HG03095 (cell line): ENCODE measurements around the gene RXRG.
"Not testable (repeated sequence)": the region's sequence is repeated elsewhere in the genome, so short reads cannot be mapped to it uniquely, and the experiment has no call there.

ENCODE experiments used
- ATAC-seq: cut with Tn5 transposase; IDR thresholded peaks from one replicate; pipeline ENCODE4 v1.9.1; 2021; ENCODE audit warnings: moderate library complexity; ENCODE audit not compliant: unreplicated experiment

RXRG gene

DNA sequence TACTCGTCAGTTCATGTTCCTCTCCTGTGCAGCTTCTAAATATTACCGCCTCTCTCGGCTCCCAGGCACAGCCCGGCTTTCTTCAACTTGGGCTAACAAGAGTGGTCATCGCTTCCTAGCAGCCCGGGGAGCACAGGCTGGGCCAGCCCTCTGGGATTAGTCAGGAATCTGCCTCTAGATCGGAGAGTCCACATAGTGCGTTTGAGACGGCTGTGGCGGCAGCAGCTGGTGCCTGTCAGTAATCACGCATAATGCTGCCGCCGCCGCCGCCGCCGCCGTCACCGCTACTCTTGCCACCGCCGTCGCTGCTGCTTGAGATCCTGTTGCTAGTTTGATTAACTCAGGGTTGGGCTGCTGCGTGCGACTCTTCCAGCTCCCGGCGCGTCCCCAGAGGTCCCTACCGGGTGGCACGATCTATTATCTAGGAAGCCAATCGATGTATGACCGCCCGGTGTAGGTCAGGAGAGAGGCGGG is at the start of gene RXRG:
Gene RXRG, minus strand, starts transcription at position 230 of the 474 bp plus-strand sequence. CDS start 233 bp downstream, outside the sequence.
- ATAC-seq, result no peak

DNA sequence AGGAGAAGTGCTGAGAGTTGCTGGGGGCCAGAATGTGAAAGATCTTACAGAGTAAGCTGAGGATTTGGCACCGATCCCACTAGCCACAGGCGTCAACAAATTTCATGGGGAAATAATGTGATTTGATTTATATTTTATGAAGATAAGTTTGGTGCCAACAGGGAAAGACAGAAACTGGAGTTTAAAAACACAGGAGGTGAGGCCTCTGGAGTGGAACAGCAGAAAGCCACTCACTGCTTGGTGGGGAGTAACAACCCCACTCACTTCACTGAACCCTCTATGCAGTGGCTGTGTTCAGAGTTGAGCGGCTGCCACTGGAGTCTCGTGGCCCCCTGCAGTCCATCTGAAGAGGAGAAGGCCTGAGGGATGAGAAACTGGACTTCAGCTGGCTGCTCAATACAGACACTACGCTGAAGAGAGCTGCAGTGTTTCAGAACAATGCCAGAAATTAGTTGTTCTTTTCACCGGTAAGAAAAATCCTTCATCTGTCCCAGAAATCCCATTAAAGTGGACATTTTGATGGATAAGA is 48.0 kb upstream of the RXRG start:
- no peak for ATAC-seq

DNA sequence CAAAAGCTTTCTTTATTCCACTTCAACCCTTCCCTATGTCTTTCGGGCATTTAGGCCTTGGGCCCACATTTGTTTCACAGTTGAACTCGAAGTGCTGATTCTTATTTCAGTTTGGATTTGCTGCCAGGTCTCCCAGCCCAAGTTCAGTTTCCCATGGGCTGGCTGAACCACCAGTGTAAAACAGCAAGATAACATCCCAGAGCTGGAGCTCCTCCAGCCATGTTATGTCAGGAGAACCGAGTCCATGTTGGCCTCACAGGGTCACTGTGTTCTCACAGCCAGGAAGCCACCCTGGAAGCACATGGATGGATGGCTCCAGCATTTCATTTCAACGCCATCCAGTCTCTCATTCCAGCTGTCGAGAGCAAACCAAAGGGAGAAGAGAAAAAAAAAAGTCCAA is 45.2 kb upstream of the RXRG start:
- ATAC-seq, result no peak

DNA sequence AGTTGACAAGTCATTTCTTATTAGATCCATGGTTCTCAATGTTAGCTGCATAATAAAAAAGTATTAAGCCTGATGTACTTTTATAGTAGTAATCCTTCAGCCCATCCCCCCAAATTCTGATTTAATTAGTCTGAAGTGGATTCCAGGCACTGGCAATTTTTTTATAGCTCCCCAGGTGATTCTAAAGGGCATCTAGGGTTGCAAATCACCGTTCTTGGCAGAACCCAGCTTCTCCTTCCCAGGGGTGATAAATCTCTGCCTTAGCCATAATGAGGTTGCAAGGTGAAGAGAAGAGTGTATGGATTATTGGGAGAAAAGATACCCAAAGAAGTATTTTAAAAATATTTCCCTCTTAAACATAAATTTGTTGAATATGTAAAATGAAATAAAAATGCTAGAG is 43.0 kb upstream of the RXRG start:
- ATAC-seq, result no peak

DNA sequence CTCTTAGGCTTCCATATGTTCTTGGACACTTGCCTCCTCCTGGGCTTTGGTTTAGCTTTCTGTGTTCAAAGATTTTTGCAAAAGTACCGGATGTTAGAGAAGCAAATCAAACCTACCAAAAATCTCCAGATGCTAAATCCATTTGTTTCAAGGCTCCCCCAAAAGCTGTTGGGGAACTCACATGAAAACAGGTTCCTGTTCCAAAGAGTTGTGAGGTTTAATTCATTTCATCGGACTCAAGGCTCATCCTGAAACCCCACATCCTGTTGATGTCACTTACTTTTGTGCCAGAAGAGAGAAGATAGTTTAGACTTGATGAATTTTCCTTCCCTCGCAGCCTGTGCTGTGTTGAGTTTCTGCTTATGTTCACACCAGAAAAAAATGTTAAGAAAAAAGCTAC is 41.7 kb upstream of the RXRG start:
- no peak for ATAC-seq

DNA sequence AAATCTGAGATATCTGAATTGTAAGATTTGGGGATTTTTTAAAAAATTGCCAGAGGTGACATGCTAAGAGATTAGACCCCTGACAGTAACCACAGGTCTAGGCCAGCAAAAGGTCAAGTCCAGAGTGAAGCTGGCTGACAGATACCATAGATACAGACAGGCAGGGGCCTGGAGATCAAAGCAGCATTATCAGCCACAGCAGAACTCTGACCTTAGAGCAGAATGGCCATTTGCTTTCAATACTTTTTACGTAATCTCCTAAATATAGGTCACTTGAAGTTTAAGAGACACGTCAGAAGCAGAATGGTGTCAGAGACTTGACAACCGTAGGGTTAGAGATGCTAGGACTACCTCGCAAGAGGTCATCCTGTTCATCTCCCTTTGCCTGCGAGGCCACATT is 40.8 kb upstream of the RXRG start:
- no peak for ATAC-seq

DNA sequence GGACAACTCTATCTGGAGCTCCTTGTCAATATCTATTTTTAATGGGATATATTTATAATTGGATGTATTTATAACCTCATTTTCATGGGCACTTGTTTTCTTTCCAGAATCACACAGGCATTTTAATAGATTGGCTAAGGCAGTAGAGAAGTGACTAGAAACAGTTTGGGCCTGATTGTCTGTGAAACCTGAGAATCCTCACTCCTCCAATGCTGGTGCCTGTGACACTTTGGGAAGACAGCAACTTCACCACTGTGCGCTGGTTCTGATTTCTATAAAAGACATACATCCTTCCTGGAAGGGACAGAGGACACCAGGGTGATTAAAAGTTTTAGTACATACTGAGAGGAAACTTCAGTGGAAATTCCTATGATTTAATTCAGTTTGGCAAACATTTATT is 39.6 kb upstream of the RXRG start:
- no peak for ATAC-seq

DNA sequence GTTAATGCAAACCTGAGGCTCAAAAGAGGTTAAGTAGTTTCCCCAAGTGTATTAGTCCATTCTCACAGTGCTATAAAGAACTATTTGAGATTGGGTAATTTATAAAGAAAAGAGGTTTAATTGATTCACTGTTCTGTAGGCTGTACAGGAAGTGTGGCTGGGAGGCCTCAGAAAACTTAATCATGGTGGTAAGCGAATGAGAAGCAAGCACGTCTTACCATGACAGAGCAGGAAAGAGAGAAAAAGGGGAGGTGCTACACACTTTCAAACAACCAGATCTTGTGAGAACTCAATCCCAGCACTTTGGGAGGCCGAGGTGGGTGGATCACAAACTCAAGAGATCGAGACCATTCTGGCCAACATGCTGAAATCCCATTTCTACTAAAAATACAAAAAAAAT is 38.5 kb upstream of the RXRG start:
- no peak for ATAC-seq

DNA sequence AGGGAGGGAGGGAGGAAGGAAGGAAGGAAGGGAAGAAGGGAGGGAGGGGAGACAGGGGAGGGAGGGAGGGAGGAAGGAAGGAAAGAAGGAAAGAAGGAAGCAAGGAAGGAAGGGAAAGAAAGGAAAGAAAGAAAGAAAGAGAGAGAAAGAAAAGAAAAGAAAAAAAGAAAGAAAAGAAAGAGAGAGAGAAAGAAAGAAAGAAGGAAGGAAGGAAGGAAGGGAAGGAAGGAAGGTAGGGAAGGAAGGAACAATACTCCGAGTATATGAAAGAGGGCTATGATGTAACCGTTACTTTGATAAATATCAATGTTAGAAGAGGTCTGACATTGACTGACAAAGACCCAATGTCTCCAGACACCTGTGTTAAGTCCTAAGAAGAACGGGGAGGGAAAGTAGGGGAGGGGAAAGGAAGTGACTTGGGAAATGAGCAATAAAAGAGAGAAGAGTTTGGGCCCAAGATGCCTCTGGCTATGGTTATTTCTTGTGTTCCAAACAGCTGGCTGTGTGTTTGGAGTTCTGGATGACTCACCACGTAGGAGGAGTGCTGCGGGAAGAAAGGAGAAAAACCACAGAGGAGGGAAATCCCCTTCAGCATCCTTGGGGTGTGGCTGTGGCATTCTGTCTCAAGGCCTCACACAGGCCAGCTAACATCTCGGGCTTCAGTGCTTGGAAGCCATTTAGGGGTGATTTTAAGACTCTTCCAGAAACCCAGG is 37.0 kb upstream of the RXRG start:
- no peak for ATAC-seq

DNA sequence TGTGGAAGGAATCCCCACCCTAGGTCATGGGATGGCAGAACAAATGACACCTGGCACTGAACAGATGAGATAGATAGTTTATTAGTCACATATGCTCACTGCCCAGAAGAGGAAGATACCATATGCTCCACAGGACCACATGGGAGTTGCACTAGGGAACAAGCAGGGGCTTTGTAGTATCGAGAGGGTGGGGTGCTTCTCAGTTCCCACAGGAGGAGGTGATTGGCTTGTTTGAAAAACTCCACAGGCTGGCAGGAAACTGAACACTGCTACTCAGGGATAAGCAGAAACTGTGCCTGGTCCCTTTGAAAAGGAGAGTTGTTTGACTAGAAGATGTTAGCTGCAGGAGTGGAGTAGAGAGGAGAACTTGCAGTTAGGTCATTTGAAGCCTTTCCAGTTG is 31.9 kb upstream of the RXRG start:
- no peak for ATAC-seq

DNA sequence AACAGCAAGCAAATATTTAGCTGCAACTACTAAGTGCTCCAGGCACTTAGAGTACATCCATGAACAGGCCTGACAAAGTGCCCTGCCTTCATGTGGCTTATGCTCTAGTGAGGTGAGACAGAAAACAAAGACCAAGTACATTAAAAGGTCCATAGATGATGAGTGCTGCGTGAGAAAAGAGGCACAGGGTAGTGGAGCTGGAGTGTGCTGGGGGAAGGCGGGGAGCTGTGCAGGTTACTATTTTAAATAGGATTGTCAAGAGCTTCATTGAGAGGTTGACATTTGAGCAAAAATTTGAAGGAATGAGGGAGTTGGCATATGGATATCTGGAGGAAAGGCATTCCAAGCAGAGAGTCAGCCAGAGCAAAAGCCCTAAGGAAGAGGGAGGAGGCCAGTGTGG is 29.3 kb upstream of the RXRG start:
- no peak for ATAC-seq

DNA sequence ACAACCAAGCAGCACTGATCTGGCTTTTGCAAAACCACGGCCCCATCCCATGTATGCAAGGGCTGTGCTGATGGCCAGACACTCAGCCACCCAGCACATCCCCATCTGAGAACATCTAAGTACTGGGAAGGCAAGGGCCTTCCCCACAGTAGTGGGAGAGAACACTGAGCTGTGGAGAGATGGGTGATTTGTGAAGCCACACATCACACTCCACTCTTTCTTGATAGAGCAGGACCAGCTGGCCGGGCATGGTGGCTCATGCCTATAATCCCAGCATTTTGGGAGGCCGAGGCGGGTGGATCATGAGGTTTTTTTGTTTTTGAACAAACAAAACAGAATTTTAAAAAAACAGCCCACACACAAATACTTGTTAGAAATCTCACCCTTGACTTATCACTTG is 28.2 kb upstream of the RXRG start:
- ATAC-seq, result no peak

DNA sequence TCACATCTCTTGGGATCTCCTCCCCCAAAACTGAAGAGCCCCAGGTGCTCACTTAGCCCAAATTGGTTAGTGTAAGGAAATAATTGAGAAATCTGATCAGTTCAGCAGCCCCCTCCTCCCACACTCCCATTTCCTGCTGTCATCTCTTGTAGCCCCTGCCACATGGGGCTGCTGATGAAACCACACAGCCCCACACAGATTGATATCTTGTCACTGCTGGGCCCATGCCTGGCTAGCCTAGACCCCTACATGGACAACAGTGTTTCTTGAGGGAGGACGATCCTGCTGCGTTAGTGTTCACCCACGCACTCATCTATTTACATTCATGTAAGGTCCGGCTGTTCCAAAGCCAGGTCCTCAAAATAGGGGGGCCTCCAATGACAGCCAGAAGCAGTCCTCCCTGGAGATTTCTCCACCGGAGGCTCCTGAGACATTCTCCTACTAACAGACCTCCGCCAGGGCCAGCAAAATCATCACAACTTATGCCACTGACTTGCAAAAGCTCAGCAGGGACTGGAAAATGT is 23.9 kb upstream of the RXRG start:
- ATAC-seq, result no peak

DNA sequence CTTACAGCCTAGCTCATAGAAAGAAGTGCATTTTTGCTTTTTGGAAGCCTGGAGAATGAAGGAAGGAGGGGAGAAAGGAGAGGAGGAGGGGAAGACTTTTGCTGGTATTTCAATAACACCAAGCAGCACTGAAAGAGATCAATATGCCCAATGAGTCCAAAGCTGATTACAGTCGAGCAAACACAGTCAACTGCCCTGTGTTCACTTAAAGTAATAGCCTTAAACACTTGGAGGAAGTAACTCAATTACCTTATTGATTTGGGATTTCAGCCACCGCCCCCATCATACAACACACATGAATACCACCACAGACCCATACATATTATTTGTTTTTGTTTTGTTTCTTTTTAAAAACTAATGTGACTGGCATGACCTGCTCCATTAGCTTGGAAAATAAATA is 23.3 kb upstream of the RXRG start:
- no peak for ATAC-seq

DNA sequence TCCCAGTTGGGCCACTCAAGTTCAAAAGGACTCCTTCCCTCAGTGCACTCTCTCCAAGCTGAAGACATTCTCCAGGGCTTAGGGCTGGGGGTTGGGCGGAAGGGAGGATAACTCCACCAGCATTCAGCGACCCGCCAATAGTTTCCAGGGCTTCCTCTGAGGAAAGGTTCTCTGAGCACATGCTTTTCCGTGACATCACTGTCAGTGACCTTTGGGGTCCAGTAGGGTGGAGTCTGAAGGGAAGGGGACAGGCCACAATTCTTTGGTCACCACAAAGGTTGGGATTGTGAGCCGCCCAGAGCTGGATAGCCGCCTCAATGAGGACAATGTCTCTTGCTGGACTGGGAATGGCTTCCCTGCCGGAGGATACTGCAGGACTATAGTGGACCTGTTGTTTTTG is 22.8 kb upstream of the RXRG start:
- no peak for ATAC-seq

DNA sequence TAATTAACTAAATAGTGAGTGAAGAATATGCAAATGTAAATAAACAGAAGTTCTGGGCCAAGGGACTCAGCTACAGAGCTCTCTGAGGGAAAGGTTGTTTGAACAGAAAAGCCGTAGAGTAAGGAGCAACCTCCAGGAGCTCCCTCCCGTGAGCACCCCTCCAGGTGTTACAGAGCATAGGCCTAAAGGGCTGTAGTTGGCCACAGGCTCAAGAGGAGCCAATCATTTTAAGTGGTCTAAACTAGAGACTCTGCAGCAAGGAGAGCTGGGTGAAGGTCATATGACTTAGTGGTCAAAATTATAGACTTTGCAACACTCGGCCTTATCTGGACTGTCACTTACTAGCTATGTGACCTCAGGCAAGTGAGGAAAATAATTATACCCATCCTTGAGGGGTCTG is 19.1 kb upstream of the RXRG start:
- ATAC-seq, result no peak

DNA sequence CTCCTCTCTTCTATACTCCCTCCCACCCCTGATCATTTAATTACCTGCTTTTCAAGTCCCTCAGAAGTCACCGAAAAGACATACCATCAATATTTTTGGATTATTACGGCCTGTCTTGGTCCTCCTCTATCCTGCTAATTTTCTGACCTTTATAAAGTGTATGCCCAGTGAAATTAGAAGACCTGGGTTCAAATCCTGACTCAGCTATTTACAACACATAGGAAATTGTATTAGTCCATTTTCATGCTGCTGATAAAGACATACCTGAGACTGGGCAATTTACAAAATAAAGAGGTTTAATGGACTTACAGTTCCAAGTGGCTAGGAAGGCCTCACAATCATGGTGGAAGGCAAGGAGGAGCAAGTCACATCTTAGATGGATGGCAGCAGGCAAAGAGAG is 14.8 kb upstream of the RXRG start:
- ATAC-seq, result not testable (repeated sequence)

DNA sequence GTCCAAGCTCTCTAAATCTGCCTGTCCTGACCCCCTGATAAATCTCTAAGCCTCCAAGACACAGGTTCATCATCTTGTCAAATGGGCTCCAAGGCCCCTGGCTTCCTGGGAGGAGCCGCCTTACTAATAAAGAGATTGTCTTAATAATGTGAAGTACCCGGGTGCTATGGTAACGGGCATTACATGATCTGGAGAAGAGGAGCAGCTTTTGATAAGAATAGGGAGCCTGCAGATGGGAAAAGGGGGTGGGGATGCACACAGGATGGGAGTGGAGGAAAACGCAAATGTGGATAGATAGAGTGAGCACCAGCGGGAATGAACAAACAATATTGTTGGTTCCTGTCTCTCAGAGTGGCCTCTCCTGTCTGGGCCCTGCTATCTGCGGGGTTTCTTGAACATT is 11.9 kb upstream of the RXRG start:
- ATAC-seq, result no peak

DNA sequence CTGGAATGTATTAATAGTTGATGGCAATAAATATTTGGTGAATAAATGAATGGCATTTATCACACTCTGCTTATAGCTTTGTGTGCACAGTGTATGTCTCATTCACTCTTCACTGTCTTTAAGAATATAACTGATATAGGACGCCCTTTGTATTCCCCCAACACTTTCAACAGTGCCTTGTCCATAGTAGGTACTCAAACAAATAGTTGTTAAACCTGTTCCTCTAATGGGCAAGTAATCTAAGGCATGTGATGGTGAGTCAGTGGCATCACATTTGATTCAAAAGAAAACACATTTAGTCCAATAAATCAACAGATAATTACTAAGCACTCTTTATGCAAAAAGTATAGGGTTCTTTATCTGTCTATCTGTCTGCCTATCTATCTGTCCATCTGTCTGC is 11.2 kb upstream of the RXRG start:
- no peak for ATAC-seq

DNA sequence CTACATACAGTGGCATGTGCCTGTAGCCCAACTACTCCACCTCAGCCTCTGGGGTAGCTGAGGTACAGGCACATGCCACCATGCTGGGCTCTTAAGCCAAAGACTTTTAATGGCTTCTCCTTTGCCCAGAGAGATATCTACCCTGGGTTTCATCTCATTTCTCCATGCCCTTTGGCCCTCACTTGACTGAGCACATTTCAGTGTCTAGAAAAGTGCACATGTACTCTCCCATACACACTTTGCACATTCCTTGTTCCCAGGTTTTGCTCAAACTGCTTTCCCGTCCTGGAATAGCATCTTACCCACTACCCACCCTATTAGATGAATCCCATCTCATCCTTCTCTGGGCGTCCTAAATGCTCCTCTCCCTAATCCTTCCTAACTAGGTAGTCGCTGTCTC is 10.2 kb upstream of the RXRG start:
- ATAC-seq, result no peak

DNA sequence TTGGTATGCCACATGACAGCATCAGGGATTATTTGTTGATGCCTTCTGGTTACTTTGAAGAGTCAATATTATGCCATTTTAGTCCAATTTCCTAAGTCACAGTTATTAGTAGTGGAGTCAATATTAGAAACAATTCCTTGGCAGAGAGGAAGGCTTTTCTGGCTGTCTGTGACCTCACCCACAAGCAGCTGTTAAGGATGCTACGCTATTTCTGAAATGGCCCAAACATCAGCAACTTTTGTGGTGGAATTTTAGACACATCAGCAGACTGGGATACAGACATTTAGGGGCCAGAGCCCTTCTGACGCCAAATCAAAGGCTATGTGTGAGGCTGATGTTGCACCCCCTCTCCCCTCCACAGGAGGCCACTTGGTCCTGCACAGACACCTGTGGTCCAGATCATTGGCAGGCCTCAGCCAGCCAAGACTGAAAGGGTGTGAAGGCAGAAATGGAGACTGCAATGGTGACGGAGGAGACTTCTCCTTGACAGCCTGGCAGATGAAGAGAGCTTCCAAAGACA is 9.2 kb upstream of the RXRG start:
- no peak for ATAC-seq

DNA sequence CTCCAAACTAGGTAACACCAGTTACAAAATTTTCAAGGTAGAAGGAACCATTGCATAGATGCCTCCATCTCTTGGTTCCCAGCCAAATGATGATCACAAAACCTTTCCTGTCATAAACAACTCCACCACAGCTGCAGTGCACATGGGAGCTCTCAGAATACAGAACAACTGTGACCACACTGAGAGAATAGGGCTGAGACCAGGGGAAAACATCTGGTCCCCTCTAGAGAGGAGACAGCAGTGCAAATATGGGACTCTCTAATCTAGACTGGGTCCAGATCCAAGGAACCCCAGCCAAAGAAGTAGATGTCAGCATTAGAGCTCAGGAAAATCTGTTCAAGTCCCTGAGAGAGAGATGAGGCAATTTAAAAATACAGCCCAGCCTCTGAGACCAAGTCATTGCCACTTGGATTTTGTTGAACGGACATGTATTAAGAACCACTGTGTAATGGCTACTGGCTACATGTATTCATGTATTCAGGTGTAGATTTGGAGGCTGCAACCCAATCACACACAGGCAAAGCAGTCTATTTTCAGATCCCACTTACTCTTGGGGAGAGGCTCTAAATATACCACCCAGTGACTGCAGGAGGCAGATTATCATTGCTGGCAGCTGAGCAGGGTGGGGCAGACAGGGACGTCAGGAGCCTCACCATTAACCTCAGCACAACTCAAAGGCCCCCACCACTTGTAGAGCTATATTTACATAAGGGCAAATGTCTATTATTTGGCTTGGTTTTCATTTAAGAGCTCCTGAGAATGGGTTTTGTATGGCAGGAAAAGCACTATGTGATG is 7.6 kb upstream of the RXRG start:
- ATAC-seq, result no peak
